Esophagus muscularis mucosa (tissue), 4 donors: ENCODE results near the gene FHDC1.

Experiments
- CTCF ChIP-seq, 3 experiments: fragments of 200-600 bp in 2 of 3; fragments of 450-650 bp in 1 of 3; sonication (generic) in 2 of 3; IDR thresholded peaks; one replicate each; pipeline ENCODE4 v1.5.1; 2017 to 2019; ENCODE audit warnings: antibody characterized with exemption in 3 of 3, mild to moderate bottlenecking in 2 of 3, moderate library complexity in 1 of 3
- EP300 ChIP-seq: sonication (generic); formaldehyde crosslinking; IDR thresholded peaks from one replicate; pipeline ENCODE4 v1.6.1; 2017; ENCODE audit warnings: antibody characterized with exemption
- POLR2A ChIP-seq: fragments of 450-650 bp; IDR thresholded peaks from one replicate; pipeline ENCODE4 v1.6.1; 2017; ENCODE audit warnings: antibody characterized with exemption, moderate library complexity, mild to moderate bottlenecking, low read depth
- POLR2AphosphoS5 ChIP-seq, 2 donors: sonication (generic); formaldehyde crosslinking; IDR thresholded peaks; one replicate each; pipeline ENCODE4 v1.6.1; 2017; ENCODE audit warnings: antibody characterized with exemption in 2 of 2

- no peak for TF ChIP-seq CTCF (IDR thresholded peaks at IDR 0.05)
- no peak for TF ChIP-seq POLR2A
- TF ChIP-seq POLR2AphosphoS5 (IDR thresholded peaks at IDR 0.05), result no peak
- TF ChIP-seq EP300, result no peak
Measured at GRCh38 chr4:152917543-152918395, 18.4 kb upstream of the FHDC1 start.
